NCI-H1417 (cell line): ENCODE data around the gene HSP90B1.

Source experiments
- DNase-seq, 3 experiments: peaks; one replicate each; lab custom pipeline; 2025; lab: John Stamatoyannopoulos, UW

HSP90B1 gene

GRCh38 chr12:103973909-103974308, 43.7 kb downstream of the HSP90B1 start:
- no peak for DNase-seq

GRCh38 chr12:103975368-103975767, 45.2 kb downstream of the HSP90B1 start:
- no peak for DNase-seq

GRCh38 chr12:103978384-103978982, 48.3 kb downstream of the HSP90B1 start:
- DNase-seq, result no peak

- no peak for DNase-seq
These were observed 56.6 kb downstream of the HSP90B1 start for GRCh38 chr12:103986829-103987228.

- no peak for DNase-seq
These were observed 64.0 kb downstream of the HSP90B1 start for GRCh38 chr12:103994235-103994634.

- no peak for DNase-seq
These were observed 66.4 kb downstream of the HSP90B1 start for GRCh38 chr12:103996595-103996994.

- no peak for DNase-seq
These were observed 67.2 kb downstream of the HSP90B1 start for GRCh38 chr12:103997286-103997900.
